CD4-positive, alpha-beta T cell (primary cell): Measurements from ENCODE around the gene ANKRD65. TPM values are rescaled to one million over a fixed set of nuclear protein-coding genes. Genes with fewer than 3 reads are reported as not detected.
"Not testable (repeated sequence)": the region's sequence is repeated elsewhere in the genome, so short reads cannot be mapped to it uniquely, and the experiment has no call there.

Experiments
- ATAC-seq: fragments of 200-7000 bp; cut with Tn5 transposase; one replicate; pipeline ENCODE4 v1.10.0; 2022; ENCODE audit warnings: mild to moderate bottlenecking; ENCODE audit not compliant: poor library complexity
- CTCF ChIA-PET: fragments of 350-600 bp; sonication (Branson Sonifier 250); formaldehyde crosslinking; loops from one replicate; lab custom pipeline; 2021; ENCODE audit warnings: antibody characterized with exemption, inconsistent platforms; lab: Charles Lee
- POLR2A ChIA-PET: fragments of 350-600 bp; sonication (Branson Sonifier 250); formaldehyde crosslinking; loops from one replicate; lab custom pipeline; 2021; ENCODE audit warnings: antibody characterized with exemption, inconsistent platforms; lab: Charles Lee
- DNase-seq, 14 experiments: peaks; one replicate each; pipeline ENCODE4 v3.0.0-alpha.2; 2013 to 2020; ENCODE audit warnings: mixed read lengths in 2 of 14
- H3K27ac ChIP-seq, 2 donors: one replicate each; pipeline versions ENCODE4 v1.5.1 to v1.7.0; 2013; ENCODE audit warnings: low read length in 2 of 2, low read depth in 1 of 2, mild to moderate bottlenecking in 1 of 2
- H3K27me3 ChIP-seq, 2 experiments: 1 replicate in 1 of 2; 2 replicates in 1 of 2; pipeline versions ENCODE4 v1.6.1 to v1.7.0; 2013; ENCODE audit warnings: low read length in 2 of 2, control low read depth in 1 of 2, mild to moderate bottlenecking in 1 of 2, moderate library complexity in 1 of 2; ENCODE audit not compliant: insufficient read depth in 2 of 2, control insufficient read depth in 1 of 2
- H3K36me3 ChIP-seq: one replicate; pipeline ENCODE4 v1.6.1; 2013; ENCODE audit warnings: low read length, control low read depth; ENCODE audit not compliant: insufficient read depth
- H3K4me1 ChIP-seq: one replicate; pipeline ENCODE4 v1.6.1; 2013; ENCODE audit warnings: low read length, control low read depth; ENCODE audit not compliant: insufficient read depth
- H3K4me3 ChIP-seq: one replicate; pipeline ENCODE4 v1.5.1; 2013; ENCODE audit warnings: mild to moderate bottlenecking, low read length, moderate library complexity
- H3K9me3 ChIP-seq, 2 experiments: 1 replicate in 1 of 2; 2 replicates in 1 of 2; pipeline versions ENCODE4 v1.6.1 to v1.7.0; 2013; ENCODE audit warnings: low read length in 2 of 2, mild to moderate bottlenecking in 2 of 2, control low read depth in 1 of 2, moderate library complexity in 1 of 2; ENCODE audit not compliant: control insufficient read depth in 1 of 2, insufficient read depth in 1 of 2
- H3K27ac Mint-ChIP-seq: one replicate; pipeline ENCODE4 v1.8.0; 2020; ENCODE audit warnings: mixed read lengths
- H3K27me3 Mint-ChIP-seq: one replicate; pipeline ENCODE4 v1.8.0; 2021; ENCODE audit warnings: mixed read lengths
- H3K36me3 Mint-ChIP-seq: one replicate; pipeline ENCODE4 v1.8.0; 2021; ENCODE audit warnings: low read depth, mixed read lengths
- H3K4me1 Mint-ChIP-seq: one replicate; pipeline ENCODE4 v1.8.0; 2021; ENCODE audit warnings: low read depth, mixed read lengths
- H3K4me3 Mint-ChIP-seq: one replicate; pipeline ENCODE4 v1.8.0; 2020; ENCODE audit warnings: mild to moderate bottlenecking, mixed read lengths
- H3K9me3 Mint-ChIP-seq: one replicate; pipeline ENCODE4 v1.8.0; 2020; ENCODE audit warnings: mixed read lengths
- intact Hi-C, 2 experiments: fragments of 100-400 bp; cut with DNase I in 1 of 2; cut with micrococcal nuclease in 1 of 2; formaldehyde crosslinking; loops; one replicate each; pipeline versions ENCODE4 v1.15.1 to v1.9.0; 2023 to 2025; cut with DNase I, micrococcal nuclease
- total RNA-seq, 174 experiments: library from RNA in 2 of 174; stranded (reverse) in 2 of 174; gene quantifications; one replicate each; pipeline ENCODE4 v1.2.3 and lab custom pipeline; 2021 to 2026
- TF ChIP-seq, protein P1 (sequence below): fragments of 200-600 bp; IDR thresholded peaks from one replicate; pipeline ENCODE4 v1.8.0; 2022; ENCODE audit warnings: antibody characterized with exemption, mild to moderate bottlenecking

Gene ANKRD65
- total RNA-seq, 2 experiments from 2014 or later: not detected

DNA sequence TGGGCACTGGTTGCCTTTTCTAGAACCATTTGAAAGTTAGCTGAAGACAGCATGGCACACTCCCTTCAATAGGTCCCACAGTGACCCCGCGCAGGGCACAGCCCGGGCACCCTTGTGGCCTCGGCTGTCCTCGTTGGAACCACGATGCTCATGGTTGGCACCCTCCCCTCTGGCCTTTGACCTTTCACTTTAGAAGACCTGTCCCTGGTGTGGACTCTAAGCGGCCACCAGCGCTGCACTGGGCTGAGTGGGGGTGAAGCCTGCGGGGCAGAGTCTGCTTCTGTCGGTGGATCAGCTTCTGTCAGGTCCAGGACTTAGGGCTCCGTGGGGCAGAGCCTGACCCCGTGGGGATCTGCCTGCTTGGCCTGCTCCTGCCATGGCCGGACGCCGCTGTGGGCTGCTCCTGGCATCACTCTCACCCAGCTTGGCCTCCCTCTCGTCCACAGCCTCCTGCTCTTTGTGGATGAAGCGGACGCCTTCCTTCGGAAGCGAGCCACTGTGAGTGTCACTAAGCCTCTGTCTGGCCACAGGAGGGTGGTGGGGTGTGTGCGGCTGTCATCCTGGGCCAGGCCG lies 35.7 kb upstream of the ANKRD65 start:
- H3K27ac Mint-ChIP-seq, H3K27me3 Mint-ChIP-seq, H3K4me1 ChIP-seq, H3K4me3 Mint-ChIP-seq, ATAC-seq, intact Hi-C loops, POLR2A ChIA-PET, H3K9me3 Mint-ChIP-seq, H3K36me3 ChIP-seq, H3K9me3 ChIP-seq, H3K4me3 ChIP-seq, H3K27ac ChIP-seq, H3K36me3 Mint-ChIP-seq, CTCF ChIA-PET, DNase-seq, H3K4me1 Mint-ChIP-seq, H3K27me3 ChIP-seq: not testable (repeated sequence)

DNA sequence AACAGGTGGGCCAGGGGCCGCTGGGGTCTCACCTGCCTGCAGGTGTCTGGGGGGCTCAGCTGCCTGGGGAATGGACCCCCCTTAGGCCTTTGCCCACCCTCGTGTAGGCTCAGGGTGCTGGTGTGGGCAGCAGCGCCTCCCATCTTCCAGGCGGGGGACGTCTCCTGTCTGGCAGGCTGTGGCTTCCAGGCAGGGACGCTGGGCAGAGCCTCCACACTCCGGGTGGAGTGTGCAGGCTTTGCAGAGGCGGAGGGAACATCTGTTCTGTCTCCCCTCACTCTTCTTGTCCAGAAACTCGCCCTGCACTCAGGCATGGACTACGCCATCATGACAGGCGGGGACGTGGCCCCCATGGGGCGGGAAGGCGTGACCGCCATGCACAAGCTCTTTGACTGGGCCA lies 34.9 kb upstream of the ANKRD65 start:
- ATAC-seq, H3K27me3 Mint-ChIP-seq, H3K27ac ChIP-seq, H3K4me1 Mint-ChIP-seq, H3K4me3 ChIP-seq, POLR2A ChIA-PET, H3K4me3 Mint-ChIP-seq, H3K27me3 ChIP-seq, DNase-seq, intact Hi-C loops, H3K9me3 Mint-ChIP-seq, CTCF ChIA-PET, H3K9me3 ChIP-seq, H3K27ac Mint-ChIP-seq, H3K4me1 ChIP-seq, H3K36me3 Mint-ChIP-seq, H3K36me3 ChIP-seq: not testable (repeated sequence)

DNA sequence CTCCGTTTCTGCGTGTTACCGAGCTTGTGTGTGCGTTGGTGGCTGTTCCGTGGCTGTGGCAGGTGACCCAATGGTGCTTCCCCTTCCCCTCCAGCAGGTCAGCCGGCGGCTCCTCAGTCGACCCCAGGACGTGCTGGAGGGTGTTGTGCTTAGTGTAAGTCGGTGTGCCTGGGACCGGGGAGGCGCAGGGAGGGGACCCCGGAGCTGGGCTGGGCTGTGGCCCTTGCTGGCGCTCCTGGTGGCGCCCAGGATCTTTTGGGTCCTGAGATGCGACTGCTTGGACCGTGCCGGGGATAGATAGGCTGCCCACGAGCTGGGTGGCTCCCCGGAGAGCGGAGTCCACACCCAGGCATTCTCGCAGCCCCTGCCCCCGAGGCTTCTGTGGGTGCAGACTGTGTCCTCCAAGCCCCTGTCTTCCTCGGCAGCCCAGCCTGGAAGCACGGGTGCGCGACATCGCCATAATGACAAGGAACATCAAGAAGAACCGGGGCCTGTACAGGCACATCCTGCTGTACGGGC lies 34.3 kb upstream of the ANKRD65 start:
- Histone ChIP-seq H3K36me3 (no peaks in the 10 kb centered on the region), H3K4me3 (no peak overlapping the region), H3K27ac (no peak overlapping the region), H3K9me3 (no peaks in the 10 kb centered on the region), H3K27me3 (no peaks in the 10 kb centered on the region), H3K4me1 (no peaks in the 10 kb centered on the region)
- no peaks in the 10 kb centered on the region for H3K36me3 Mint-ChIP-seq
- no peaks in the 10 kb centered on the region for H3K4me1 Mint-ChIP-seq
- ATAC-seq (no peak), DNase-seq (no peak)
- TF ChIP-seq, protein P1, sequence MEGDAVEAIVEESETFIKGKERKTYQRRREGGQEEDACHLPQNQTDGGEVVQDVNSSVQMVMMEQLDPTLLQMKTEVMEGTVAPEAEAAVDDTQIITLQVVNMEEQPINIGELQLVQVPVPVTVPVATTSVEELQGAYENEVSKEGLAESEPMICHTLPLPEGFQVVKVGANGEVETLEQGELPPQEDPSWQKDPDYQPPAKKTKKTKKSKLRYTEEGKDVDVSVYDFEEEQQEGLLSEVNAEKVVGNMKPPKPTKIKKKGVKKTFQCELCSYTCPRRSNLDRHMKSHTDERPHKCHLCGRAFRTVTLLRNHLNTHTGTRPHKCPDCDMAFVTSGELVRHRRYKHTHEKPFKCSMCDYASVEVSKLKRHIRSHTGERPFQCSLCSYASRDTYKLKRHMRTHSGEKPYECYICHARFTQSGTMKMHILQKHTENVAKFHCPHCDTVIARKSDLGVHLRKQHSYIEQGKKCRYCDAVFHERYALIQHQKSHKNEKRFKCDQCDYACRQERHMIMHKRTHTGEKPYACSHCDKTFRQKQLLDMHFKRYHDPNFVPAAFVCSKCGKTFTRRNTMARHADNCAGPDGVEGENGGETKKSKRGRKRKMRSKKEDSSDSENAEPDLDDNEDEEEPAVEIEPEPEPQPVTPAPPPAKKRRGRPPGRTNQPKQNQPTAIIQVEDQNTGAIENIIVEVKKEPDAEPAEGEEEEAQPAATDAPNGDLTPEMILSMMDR: no peak
- no peak overlapping the region for H3K4me3 Mint-ChIP-seq
- POLR2A ChIA-PET: no interaction called here
- no peaks in the 10 kb centered on the region for H3K27me3 Mint-ChIP-seq
- no peak overlapping the region for H3K27ac Mint-ChIP-seq
- CTCF ChIA-PET: no interaction called here
- intact Hi-C loops: no loop called here
- no peaks in the 10 kb centered on the region for H3K9me3 Mint-ChIP-seq

DNA sequence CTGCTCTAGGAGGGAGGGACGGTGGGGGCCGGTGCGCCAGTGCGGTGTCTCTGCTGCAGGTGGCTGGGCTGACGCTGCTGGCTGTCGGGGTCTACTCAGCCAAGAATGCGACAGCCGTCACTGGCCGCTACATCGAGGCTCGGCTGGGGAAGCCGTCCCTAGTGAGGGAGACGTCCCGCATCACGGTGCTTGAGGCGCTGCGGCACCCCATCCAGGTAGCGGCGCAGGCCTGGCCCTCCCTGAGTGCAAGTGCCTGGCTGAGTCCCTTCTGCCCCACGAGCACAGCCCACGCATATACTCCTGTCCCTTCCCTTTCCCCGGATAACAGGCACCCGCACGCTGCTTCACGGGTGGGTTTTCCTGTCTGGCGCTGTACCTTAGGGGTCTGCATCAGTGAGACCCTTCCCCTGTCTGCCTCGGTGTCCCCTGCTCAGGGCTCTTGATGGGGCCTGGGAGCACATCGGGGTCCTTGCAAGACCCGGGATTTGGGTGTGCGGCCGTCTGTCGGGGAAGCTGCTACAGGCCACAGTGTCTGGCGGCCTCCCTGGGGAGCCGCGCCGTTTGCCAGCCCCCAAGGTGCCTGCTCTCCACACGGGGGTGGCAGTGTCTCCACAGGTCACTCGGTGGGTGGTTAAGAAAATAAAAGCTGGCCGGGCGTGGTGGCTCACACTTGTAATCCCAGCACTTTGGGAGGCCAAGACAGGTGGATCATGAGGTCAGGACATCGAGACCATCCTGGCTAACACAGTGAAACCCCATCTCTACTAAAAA lies 33.4 kb upstream of the ANKRD65 start:
- H3K9me3 Mint-ChIP-seq, H3K4me1 Mint-ChIP-seq, H3K4me3 Mint-ChIP-seq, CTCF ChIA-PET, H3K36me3 Mint-ChIP-seq, ATAC-seq, intact Hi-C loops, H3K36me3 ChIP-seq, H3K9me3 ChIP-seq, H3K27me3 ChIP-seq, H3K27ac ChIP-seq, POLR2A ChIA-PET, H3K4me3 ChIP-seq, H3K27ac Mint-ChIP-seq, DNase-seq, H3K4me1 ChIP-seq, H3K27me3 Mint-ChIP-seq: not testable (repeated sequence)
